Heart left ventricle (tissue), 16 donors: ENCODE results near the gene KCND1. TPM values are rescaled to one million over a fixed set of nuclear protein-coding genes. Genes with fewer than 3 reads are reported as not detected.

ENCODE experiments used
- ATAC-seq, 4 donors: fragments of 200-7000 bp; cut with Tn5 transposase; one replicate each; pipeline ENCODE4 v1.9.1; 2020 to 2022; ENCODE audit warnings: moderate library complexity in 4 of 4, mild to moderate bottlenecking in 3 of 4, moderate number of reproducible peaks in 1 of 4
- DNase-seq, 5 donors: peaks; one replicate each; pipeline ENCODE4 v3.0.0-alpha.2; 2020
- H3K27ac ChIP-seq, 12 donors: fragments of 200-600 bp; sonication (generic) in 4 of 12; one replicate each; pipeline versions ENCODE4 v1.5.0 to v1.8.0; 2016 to 2022; ENCODE audit warnings: mild to moderate bottlenecking in 2 of 12
- H3K27me3 ChIP-seq, 9 donors: fragments of 200-600 bp; sonication (generic) in 2 of 9; one replicate each; pipeline versions ENCODE4 v1.5.1 to v1.8.0; 2016 to 2022; ENCODE audit warnings: mild to moderate bottlenecking in 3 of 9
- H3K36me3 ChIP-seq, 9 donors: fragments of 200-600 bp; sonication (generic) in 2 of 9; one replicate each; pipeline versions ENCODE4 v1.5.0 to v1.8.0; 2018 to 2022; ENCODE audit warnings: mild to moderate bottlenecking in 2 of 9
- H3K4me1 ChIP-seq, 12 donors: fragments of 200-600 bp; sonication (generic) in 4 of 12; one replicate each; pipeline versions ENCODE4 v1.5.0 to v1.8.0; 2016 to 2022; ENCODE audit warnings: mild to moderate bottlenecking in 3 of 12
- H3K4me3 ChIP-seq, 12 donors: fragments of 200-600 bp; sonication (generic) in 4 of 12; one replicate each; pipeline versions ENCODE4 v1.5.0 to v1.8.0; 2017 to 2022; ENCODE audit warnings: mild to moderate bottlenecking in 9 of 12, moderate library complexity in 4 of 12
- H3K9me3 ChIP-seq, 12 donors: fragments of 200-600 bp; sonication (generic) in 4 of 12; one replicate each; pipeline versions ENCODE4 v1.5.0 to v1.8.0; 2016 to 2022; ENCODE audit warnings: mild to moderate bottlenecking in 1 of 12
- POLR2A ChIP-seq, 2 donors: fragments of 450-650 bp; IDR thresholded peaks; one replicate each; pipeline ENCODE4 v1.6.1; 2017; ENCODE audit warnings: antibody characterized with exemption in 2 of 2, mild to moderate bottlenecking in 2 of 2, moderate library complexity in 2 of 2
- WGBS, 4 donors: extraction: QIAGEN DNeasy Blood & Tissue Kit in 2 of 4; methylation state at CpG; one replicate each; pipeline versions ENCODE4 v1.1.5 to v1.1.7; 2013 to 2018; 5-methylcytosine and 5-hydroxymethylcytosine counted together
- intact Hi-C, 10 donors: fragments of 100-400 bp; cut with DNase I; formaldehyde crosslinking; loops; one replicate each; pipeline versions ENCODE4 v1.11.1 to v1.14.2; 2022
- polyA plus RNA-seq, 2 donors: library from polyadenylated mRNA; stranded (reverse); fragments of 200-250 nt; gene quantifications; one replicate each; pipeline ENCODE4 v1.2.3, GENCODE V29; 2013
- total RNA-seq, 9 donors: library from RNA; depleted of rRNA in 2 of 9; stranded (reverse); fragments of >200 nt in 2 of 9; fragmentation: NEBNext Ultra II Directional in 3 of 9; extraction: Animal tissue kit (Norgen Biotek cat#: 25700) in 3 of 9; gene quantifications; one replicate each; pipeline versions ENCODE4 v1.1.0 to v1.2.4, GENCODE V29; 2016 to 2023
- TF ChIP-seq, protein P1 (sequence below), 12 donors: fragments of 200-600 bp; sonication (generic) in 4 of 12; IDR thresholded peaks; one replicate each; pipeline versions ENCODE4 v1.5.0 to v1.8.0; 2018 to 2022; ENCODE audit warnings: antibody characterized with exemption in 12 of 12, mild to moderate bottlenecking in 5 of 12
- donor health status: ischemic (EF 13 %, LVEDD 7.1; RV severe dilation, severe dysfunction).
- donor health status: healthy with polysubstance abuse.
- donor health status: DM: no; HTN: yes; CAD: no.
- donor health status: DM: no; HTN: no; CAD: no.
- donor health status: ischemic (EF 25% LVEDD 6.9; RV normal size, moderate dysfunction).
- donor health status: ischemic (EF 25% LVEDD 5.7; RV mildly dilated, moderate dysfunction).
- donor health status: healthy.
- donor health status: DM: yes; HTN: yes; CAD: no.
- donor health status: ischemic (EF 35%, LVEDD 5.7; RV mildly dilated, moderate dysfunction).
- donor health status: nonischemic (EF 11% LVEDD 7.7; RV severe dilation, severe dysfunction).
- donor health status: DM: yes; HTN: yes; CAD: no.
- donor health status: PGD.
- donor health status: ischemic (EF 29% LVEDD 5.4; RV normal size, mild dysfunction).
- donor health status: nonischemic (EF 23%, LVEDD 6.1; RV moderate dilation, normal function).

The KCND1 gene
- total and polyA plus RNA-seq, 11 donors, result 0.09 to 1.5 (median 0.29) TPM

DNA sequence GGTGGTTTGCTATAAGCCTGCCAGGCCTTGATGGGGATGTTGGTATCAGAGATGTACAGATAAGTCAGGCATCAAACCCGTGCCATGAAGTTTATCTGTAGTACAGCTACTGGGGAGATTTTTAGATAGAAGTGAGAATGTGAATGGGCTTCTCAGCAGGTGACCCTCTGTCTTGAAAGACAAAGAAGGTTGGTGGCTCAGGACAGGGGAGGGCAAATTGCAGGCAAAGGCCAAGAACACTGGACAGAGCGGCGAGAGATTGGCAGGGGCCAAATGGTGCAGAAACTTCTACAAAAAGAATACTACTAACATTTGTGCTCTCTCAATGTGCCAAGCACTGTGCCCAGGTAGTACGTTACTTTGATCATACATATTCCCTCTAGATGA is 50.9 kb downstream of the KCND1 start:
- 75 to 89% (median 82%) methylated on average over 4 of the region's 4 CpGs for WGBS, 4 donors
- intact Hi-C loops, result loop anchor here in 2 of 10 donors (10.0 kb wide), 2 partner anchors 124 to 266 kb away; partner anchors contain the start of gene TFE3 (in 1 of the 2)

DNA sequence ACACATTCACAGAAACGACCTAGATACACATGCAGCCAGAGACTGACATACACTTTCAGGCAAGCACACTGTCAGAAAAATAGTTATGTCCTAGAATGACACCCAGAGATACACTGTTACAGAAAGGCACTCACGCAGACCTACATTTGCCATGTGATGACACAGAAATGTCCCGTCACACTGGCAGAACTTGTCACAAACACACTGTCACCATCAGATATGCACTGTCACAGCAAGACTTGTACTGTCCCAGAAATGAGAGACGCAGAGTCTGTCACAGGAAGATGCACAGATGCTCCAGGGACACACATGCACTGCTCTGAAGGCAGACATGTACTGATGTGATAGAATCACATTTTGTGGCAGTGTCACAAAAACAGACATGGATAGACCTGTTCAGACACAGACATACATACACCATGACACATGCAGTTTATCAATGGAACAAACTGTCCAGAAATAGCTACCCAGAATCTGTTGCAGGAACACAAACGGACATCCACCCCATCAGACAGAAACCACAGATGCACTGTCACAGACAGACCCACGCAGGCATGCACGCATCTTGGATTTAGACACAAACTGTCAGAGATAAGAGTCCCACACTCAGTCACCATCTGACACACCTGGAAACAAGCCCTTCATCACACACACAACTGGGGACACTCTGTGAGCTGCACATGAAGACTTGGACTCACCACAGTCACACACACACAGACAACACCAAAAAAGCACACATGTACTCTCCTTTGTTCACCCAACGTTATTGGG is 51.5 kb downstream of the KCND1 start:
- peaks cover 0 to 18% (median 2%) of the 10 kb centered on the region in 12 donors for H3K4me1 ChIP-seq
- H3K4me3 ChIP-seq, result peak overlapping the region in 4 of 12 donors; percentile 60 to 74 (median 65)
- WGBS, 4 donors, result 39 to 53% (median 46%) methylated on average over 8 of the region's 8 CpGs
- no peaks in the 10 kb centered on the region for H3K9me3 ChIP-seq
- TF ChIP-seq, protein P1, sequence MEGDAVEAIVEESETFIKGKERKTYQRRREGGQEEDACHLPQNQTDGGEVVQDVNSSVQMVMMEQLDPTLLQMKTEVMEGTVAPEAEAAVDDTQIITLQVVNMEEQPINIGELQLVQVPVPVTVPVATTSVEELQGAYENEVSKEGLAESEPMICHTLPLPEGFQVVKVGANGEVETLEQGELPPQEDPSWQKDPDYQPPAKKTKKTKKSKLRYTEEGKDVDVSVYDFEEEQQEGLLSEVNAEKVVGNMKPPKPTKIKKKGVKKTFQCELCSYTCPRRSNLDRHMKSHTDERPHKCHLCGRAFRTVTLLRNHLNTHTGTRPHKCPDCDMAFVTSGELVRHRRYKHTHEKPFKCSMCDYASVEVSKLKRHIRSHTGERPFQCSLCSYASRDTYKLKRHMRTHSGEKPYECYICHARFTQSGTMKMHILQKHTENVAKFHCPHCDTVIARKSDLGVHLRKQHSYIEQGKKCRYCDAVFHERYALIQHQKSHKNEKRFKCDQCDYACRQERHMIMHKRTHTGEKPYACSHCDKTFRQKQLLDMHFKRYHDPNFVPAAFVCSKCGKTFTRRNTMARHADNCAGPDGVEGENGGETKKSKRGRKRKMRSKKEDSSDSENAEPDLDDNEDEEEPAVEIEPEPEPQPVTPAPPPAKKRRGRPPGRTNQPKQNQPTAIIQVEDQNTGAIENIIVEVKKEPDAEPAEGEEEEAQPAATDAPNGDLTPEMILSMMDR (IDR thresholded peaks at IDR 0.05), result no peak
- no peak for TF ChIP-seq POLR2A (IDR thresholded peaks at IDR 0.05)
- intact Hi-C loops, result loop anchor here in 4 of 10 donors (5.0 to 10.0 kb wide), 5 partner anchors 115 to 265 kb away; partner anchors contain the start of genes TFE3 (in 2 of the 4) and HDAC6 (in 1 of the 4)
- H3K36me3 ChIP-seq, result peaks cover 0 to 28% (median 24%) of the 10 kb centered on the region in 9 donors
- H3K27me3 ChIP-seq, result no peaks in the 10 kb centered on the region
- DNase-seq (no peak), ATAC-seq (no peak)
- H3K27ac ChIP-seq, result peak overlapping the region in 6 of 12 donors; percentile 69 to 85 (median 72)

More for the DNA sequence above, 50.9 kb downstream of the KCND1 start:
- ATAC-seq (no peak), DNase-seq (no peak)
- H3K9me3 ChIP-seq, result no peaks in the 10 kb centered on the region
- peaks cover 0 to 18% (median 2%) of the 10 kb centered on the region in 12 donors for H3K4me1 ChIP-seq
- H3K27me3 ChIP-seq, result no peaks in the 10 kb centered on the region
- peak overlapping the region in 1 of 12 donors; percentile 49 for H3K27ac ChIP-seq
- H3K4me3 ChIP-seq, result no peak overlapping the region
- H3K36me3 ChIP-seq, result peaks cover 0 to 34% (median 26%) of the 10 kb centered on the region in 9 donors
- TF ChIP-seq POLR2A (IDR thresholded peaks at IDR 0.05), result no peak
- TF ChIP-seq, protein P1 (IDR thresholded peaks at IDR 0.05), result no peak

DNA sequence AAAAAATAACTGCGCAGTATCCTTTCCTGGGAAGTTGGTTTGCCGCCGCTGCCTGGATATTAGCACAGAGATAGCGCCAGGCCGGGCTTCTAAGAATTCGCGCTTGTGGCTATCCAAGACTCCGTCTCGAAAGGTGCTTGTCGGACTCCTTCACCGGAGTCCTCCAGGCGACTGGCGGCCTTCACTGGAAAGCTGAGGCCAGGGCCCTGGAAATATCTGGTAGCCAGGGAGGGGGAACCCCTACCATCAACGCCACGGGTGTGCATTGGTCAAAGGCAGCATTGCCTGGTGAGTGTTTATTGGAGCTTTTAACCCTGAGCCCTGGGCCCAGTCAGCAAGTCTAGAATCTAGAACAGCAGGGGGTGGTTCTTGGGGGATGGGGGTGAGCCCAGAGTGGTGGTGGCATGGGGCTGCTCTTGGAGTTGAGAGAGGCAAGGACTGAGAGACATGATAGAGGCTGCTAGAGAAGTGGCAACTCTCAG is 52.2 kb downstream of the KCND1 start:
- H3K27ac ChIP-seq, result peak overlapping the region in 11 of 12 donors; percentile 18 to 85 (median 70)
- no peak for TF ChIP-seq POLR2A (IDR thresholded peaks at IDR 0.05)
- TF ChIP-seq, protein P1 (IDR thresholded peaks at IDR 0.05), result no peak
- no peaks in the 10 kb centered on the region for H3K27me3 ChIP-seq
- peaks cover 0 to 18% (median 2%) of the 10 kb centered on the region in 12 donors for H3K4me1 ChIP-seq
- intact Hi-C loops, result loop anchor here in 2 of 10 donors (5.0 to 10.0 kb wide), 3 partner anchors 115 to 245 kb away; partner anchors contain the start of genes HDAC6 (in 1 of the 2) and TFE3 (in 1 of the 2)
- WGBS, 4 donors, result 1 to 49% (median 20%) methylated on average over 8 to 15 of the region's 15 CpGs
- H3K9me3 ChIP-seq, result no peaks in the 10 kb centered on the region
- H3K4me3 ChIP-seq, result peak overlapping the region; percentile 16 to 74 (median 60)
- DNase-seq (peak in 1 of 5 donors; percentile 36), ATAC-seq (peak in 2 of 4 donors; percentile 11 to 16)
- H3K36me3 ChIP-seq, result peaks cover 0 to 27% (median 18%) of the 10 kb centered on the region in 9 donors
